H1 (cell line): Measurements from ENCODE around the gene ALDH4A1. TPM values are rescaled to one million over a fixed set of nuclear protein-coding genes. Genes with fewer than 3 reads are reported as not detected.

ENCODE experiments used
- CTCF ChIA-PET: fragments of 300-600 bp; sonication (Branson Sonifier 250); formaldehyde crosslinking; loops from one replicate; lab custom pipeline; 2021; ENCODE audit not compliant: partially characterized antibody; lab: Charles Lee
- POLR2A ChIA-PET: fragments of 300-600 bp; sonication (Branson Sonifier 250); formaldehyde crosslinking; loops from one replicate; lab custom pipeline; 2021; ENCODE audit warnings: inconsistent platforms; ENCODE audit not compliant: partially characterized antibody; lab: Charles Lee
- DNase-seq, 2 experiments: peaks; one replicate each; pipeline versions ENCODE4 v3.0.0 to v3.0.0-alpha.2; 2010 to 2022; ENCODE audit warnings: low spot score in 2 of 2, low read depth in 1 of 2, mixed read lengths in 1 of 2
- FAIRE-seq: peaks from 2 replicates; lab custom pipeline; 2011; peaks lifted over from hg19 to GRCh38; lab: Jason Lieb, UNC
- H2AFZ ChIP-seq: 2 replicates; pipeline ENCODE4 v1.8.1; 2012; ENCODE audit warnings: low read length, inconsistent platforms
- H2AK5ac ChIP-seq: 2 replicates; pipeline ENCODE4 v1.6.1; 2013; ENCODE audit warnings: low read depth, low read length
- H2BK120ac ChIP-seq: replicated peaks from 2 replicates; pipeline ENCODE3; 2013; ENCODE audit warnings: low read depth, low read length, inconsistent platforms
- H2BK12ac ChIP-seq: 2 replicates; pipeline ENCODE4 v1.6.1; 2013; ENCODE audit warnings: low read depth, low read length
- H2BK15ac ChIP-seq: 2 replicates; pipeline ENCODE4 v1.6.1; 2013; ENCODE audit warnings: low read length
- H2BK20ac ChIP-seq: 2 replicates; pipeline ENCODE4 v1.6.1; 2013; ENCODE audit warnings: low read length
- H2BK5ac ChIP-seq: 2 replicates; pipeline ENCODE4 v1.6.1; 2013; ENCODE audit warnings: low read depth, low read length
- H3K14ac ChIP-seq: 2 replicates; pipeline ENCODE4 v1.6.1; 2013; ENCODE audit warnings: inconsistent platforms; ENCODE audit not compliant: insufficient read length
- H3K18ac ChIP-seq: 2 replicates; pipeline ENCODE4 v1.6.1; 2013; ENCODE audit warnings: low read length; ENCODE audit errors: extremely low read depth
- H3K23ac ChIP-seq: 2 replicates; pipeline ENCODE4 v1.6.1; 2013; ENCODE audit warnings: inconsistent platforms; ENCODE audit not compliant: insufficient read length
- H3K23me2 ChIP-seq: 2 replicates; pipeline ENCODE4 v1.6.1; 2013; ENCODE audit warnings: low read depth, low read length
- H3K27ac ChIP-seq: 2 replicates; pipeline ENCODE4 v1.6.1; 2011; ENCODE audit warnings: low read depth, low read length, inconsistent platforms
- H3K27me3 ChIP-seq, 4 experiments: replicated peaks in 1 of 4; 1 replicate in 1 of 4; 2 replicates in 3 of 4; pipeline versions ENCODE4 v1.6.1 to v1.8.1; 2011 to 2013; ENCODE audit warnings: low read length in 3 of 4, mild to moderate bottlenecking in 3 of 4, inconsistent platforms in 2 of 4, mixed read lengths in 2 of 4, moderate library complexity in 1 of 4; ENCODE audit not compliant: control insufficient read depth in 3 of 4, insufficient read depth in 3 of 4; ENCODE audit errors: extremely low read depth in 1 of 4
- H3K36me3 ChIP-seq, 4 experiments: 2 replicates each; pipeline versions ENCODE4 v1.6.1 to v1.8.1; 2011 to 2013; ENCODE audit warnings: mild to moderate bottlenecking in 4 of 4, low read length in 3 of 4, moderate library complexity in 2 of 4, control low read depth in 1 of 4, inconsistent platforms in 1 of 4; ENCODE audit not compliant: insufficient read depth in 4 of 4, control insufficient read depth in 2 of 4
- H3K4ac ChIP-seq: replicated peaks from 2 replicates; pipeline ENCODE3; 2013; ENCODE audit warnings: low read length, low read depth, mixed read lengths, inconsistent platforms; ENCODE audit not compliant: insufficient read length
- H3K4me1 ChIP-seq, 4 experiments: replicated peaks in 1 of 4; 1 replicate in 1 of 4; 2 replicates in 3 of 4; pipeline versions ENCODE4 v1.6.1 to v1.8.1; 2011 to 2013; ENCODE audit warnings: low read length in 3 of 4, inconsistent platforms in 2 of 4, mixed read lengths in 1 of 4; ENCODE audit not compliant: insufficient read depth in 4 of 4, control insufficient read depth in 3 of 4
- H3K4me2 ChIP-seq, 2 experiments: 2 replicates each; pipeline versions ENCODE4 v1.6.1 to v1.8.1; 2011 to 2013; ENCODE audit warnings: low read depth in 2 of 2, low read length in 2 of 2, control low read depth in 1 of 2, inconsistent platforms in 1 of 2, mild to moderate bottlenecking in 1 of 2; ENCODE audit not compliant: insufficient read depth in 1 of 2
- H3K4me3 ChIP-seq, 4 experiments: fragments of 200-600, 300-600 bp in 1 of 4; sonication (generic), shearing (Covaris generic), sonication (Bioruptor Twin) in 1 of 4; 2 replicates each; pipeline versions ENCODE4 v1.5.1 to v1.8.1; 2011 to 2016; ENCODE audit warnings: low read length in 4 of 4, low read depth in 3 of 4, control low read depth in 2 of 4, inconsistent platforms in 2 of 4, mild to moderate bottlenecking in 2 of 4, mixed read lengths in 1 of 4, moderate library complexity in 1 of 4; ENCODE audit not compliant: insufficient read depth in 2 of 4; ENCODE audit errors: extremely low read depth in 1 of 4
- H3K56ac ChIP-seq: replicated peaks from 2 replicates; pipeline ENCODE3; 2013; ENCODE audit warnings: low read depth, mild to moderate bottlenecking, mixed read lengths, low read length, inconsistent platforms; ENCODE audit not compliant: insufficient read length
- H3K79me1 ChIP-seq: 2 replicates; pipeline ENCODE4 v1.6.1; 2013; ENCODE audit warnings: low read depth, low read length, control low read depth
- H3K79me2 ChIP-seq, 2 experiments: 2 replicates each; pipeline versions ENCODE4 v1.6.1 to v1.8.1; 2012 to 2013; ENCODE audit warnings: low read length in 2 of 2, mild to moderate bottlenecking in 2 of 2, inconsistent platforms in 1 of 2; ENCODE audit not compliant: insufficient read depth in 2 of 2, control insufficient read depth in 1 of 2
- H3K9ac ChIP-seq, 4 experiments: replicated peaks in 1 of 4; 1 replicate in 1 of 4; 2 replicates in 3 of 4; pipeline versions ENCODE4 v1.6.1 to v1.8.1; 2011 to 2013; ENCODE audit warnings: low read depth in 3 of 4, low read length in 3 of 4, control low read depth in 2 of 4, mild to moderate bottlenecking in 2 of 4, moderate library complexity in 2 of 4, inconsistent platforms in 1 of 4; ENCODE audit errors: extremely low read depth in 1 of 4
- H3K9me3 ChIP-seq, 2 experiments: 2 replicates each; pipeline versions ENCODE4 v1.6.1 to v1.8.1; 2012 to 2013; ENCODE audit warnings: mild to moderate bottlenecking in 2 of 2, moderate library complexity in 2 of 2, control low read depth in 1 of 2, inconsistent platforms in 1 of 2, low read depth in 1 of 2, low read length in 1 of 2, mixed read lengths in 1 of 2; ENCODE audit not compliant: insufficient read depth in 2 of 2
- H4K20me1 ChIP-seq, 2 experiments: replicated peaks in 1 of 2; 2 replicates each; pipeline versions ENCODE3 to v1.8.1; 2011 to 2013; ENCODE audit warnings: inconsistent platforms in 2 of 2, low read length in 2 of 2, mild to moderate bottlenecking in 1 of 2; ENCODE audit not compliant: insufficient read depth in 2 of 2, control insufficient read depth in 1 of 2
- H4K5ac ChIP-seq: 2 replicates; pipeline ENCODE4 v1.6.1; 2013; ENCODE audit warnings: low read length, low read depth, mixed read lengths, inconsistent platforms; ENCODE audit not compliant: insufficient read length
- H4K8ac ChIP-seq: 2 replicates; pipeline ENCODE4 v1.8.0; 2013; ENCODE audit warnings: mild to moderate bottlenecking, moderate library complexity, low read length, inconsistent platforms; ENCODE audit not compliant: insufficient read depth; ENCODE audit errors: extremely low read depth
- H4K91ac ChIP-seq: replicated peaks from 2 replicates; pipeline ENCODE3; 2013; ENCODE audit warnings: low read length, mixed read lengths, inconsistent platforms; ENCODE audit not compliant: insufficient read length
- CEBPB ChIP-seq: IDR thresholded peaks from 2 replicates; pipeline ENCODE4 v1.6.1; 2012; ENCODE audit warnings: low read depth, low read length
- KDM1A ChIP-seq: fragments of 200-600, 300-600 bp; sonication (generic); IDR thresholded peaks from 2 replicates; pipeline ENCODE4 v1.7.1; 2016; ENCODE audit warnings: mild to moderate bottlenecking, low read length, borderline replicate concordance
- WGBS, 2 experiments: shearing (Covaris generic) in 1 of 2; methylation state at CpG; one replicate each; pipeline versions ENCODE4 v1.1.6 to v1.1.7; 2013 to 2015; ENCODE audit warnings: low lambda C conversion rate in 2 of 2, mixed read lengths in 2 of 2, inconsistent platforms in 1 of 2, low coverage in 1 of 2, missing lambda C conversion rate in 1 of 2; ENCODE audit not compliant: insufficient replicate concordance in 2 of 2, insufficient coverage in 1 of 2, insufficient read length in 1 of 2; ENCODE audit errors: extremely low coverage in 1 of 2, missing lambda C conversion rate in 1 of 2; 5-methylcytosine and 5-hydroxymethylcytosine counted together
- polyA plus RNA-seq, 7 experiments: library from polyadenylated mRNA; depleted of rRNA in 3 of 7; stranded (reverse) in 5 of 7; unstranded in 2 of 7; fragments of >200 nt in 5 of 7; fragments of 200-250 nt in 2 of 7; gene quantifications; 1 replicate in 5 of 7; 2 replicates in 1 of 7; 4 replicates in 1 of 7; pipeline versions ENCODE4 v1.2.1 to v1.2.3, GENCODE V29; 2011 to 2013; ENCODE audit warnings: missing spikeins in 2 of 7, mixed read lengths in 2 of 7
- total RNA-seq: library from RNA; stranded (reverse); fragmentation: NEBNext Ultra II Directional; extraction: Animal tissue kit (Norgen Biotek cat#: 25700); gene quantifications from 2 replicates; pipeline ENCODE4 v1.2.1, GENCODE V29; 2021

ALDH4A1 gene
- total and polyA plus RNA-seq, 2 of the 8 experiments (the other 6 are each of a cell fraction or from before 2014, with no cell fraction given): 30.3 to 35.9 TPM

DNA sequence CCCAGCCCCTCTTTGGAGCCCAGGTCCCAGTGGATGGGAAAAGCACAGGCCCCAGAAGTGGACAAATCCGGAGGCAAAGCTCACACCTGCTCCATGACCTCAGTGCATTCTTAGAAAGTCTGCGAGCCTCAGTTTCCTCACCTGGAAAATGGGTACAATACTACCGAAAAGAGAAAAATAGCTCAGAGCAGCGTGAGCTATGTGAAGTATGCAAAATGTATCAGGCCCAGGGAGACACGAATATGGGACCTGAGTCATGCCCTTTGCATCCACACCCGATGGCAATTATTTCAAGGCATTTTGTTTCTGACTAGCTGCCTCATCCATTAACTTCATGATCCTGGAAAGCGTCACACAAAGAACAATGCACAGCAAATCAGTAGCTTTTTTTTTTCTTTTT is 9.2 kb downstream of the ALDH4A1 start:
- no peak overlapping the region for H3K23ac ChIP-seq
- no peak for DNase-seq
- CTCF ChIA-PET: interaction anchor here (0.7 to 14.4 kb wide), 9 partner anchors 8 to 154 kb away, joined by 3 to 131 read pairs (median 4); partner anchors contain the start of gene ALDH4A1

More for the DNA sequence above, 9.2 kb downstream of the ALDH4A1 start:
- H3K4me2 ChIP-seq: no peak overlapping the region
- no peak overlapping the region for H3K9ac ChIP-seq
- no peak overlapping the region for H3K4ac ChIP-seq
- no peak overlapping the region for H2AFZ ChIP-seq
- no peak overlapping the region for H4K5ac ChIP-seq
- H3K27me3 ChIP-seq: no peaks in the 10 kb centered on the region
- H3K23me2 ChIP-seq: no peaks in the 10 kb centered on the region
- H3K79me2 ChIP-seq: no peaks in the 10 kb centered on the region; a peak in 1 of 4 replicates
- peaks cover 0 to 3% (median 0%) of the 10 kb centered on the region in 4 experiments; a peak in 1 of 7 replicates for H3K4me1 ChIP-seq
- TF ChIP-seq KDM1A (peak; percentile 84; the same call in 1 of the 2 replicates), CEBPB (no peak)
- no peak overlapping the region for H3K27ac ChIP-seq
- H2BK20ac ChIP-seq: no peak overlapping the region
- H3K18ac ChIP-seq: no peak overlapping the region
- H4K8ac ChIP-seq: no peak overlapping the region
- H3K9me3 ChIP-seq: no peaks in the 10 kb centered on the region
- H3K79me1 ChIP-seq: peaks cover 4% of the 10 kb centered on the region; the same call in 1 of the 2 replicates
- H2BK120ac ChIP-seq: no peak overlapping the region
- peaks cover 0 to 4% of the 10 kb centered on the region in 2 experiments for H4K20me1 ChIP-seq
- POLR2A ChIA-PET: interaction anchor here (0.8 to 1.7 kb wide), 4 partner anchors 8 to 29 kb away, joined by 3 to 5 read pairs (median 4); partner anchors contain the start of gene ALDH4A1
- FAIRE-seq: no peak
- H2BK12ac ChIP-seq: no peak overlapping the region
- no peak overlapping the region for H3K56ac ChIP-seq
- H3K14ac ChIP-seq: no peak overlapping the region
- no peak overlapping the region for H2BK15ac ChIP-seq
- H3K36me3 ChIP-seq: no peaks in the 10 kb centered on the region
- H2BK5ac ChIP-seq: no peak overlapping the region
- no peak overlapping the region for H2AK5ac ChIP-seq
- no peak overlapping the region for H3K4me3 ChIP-seq
- no peak overlapping the region for H4K91ac ChIP-seq
- WGBS, 2 experiments: 82% methylated on average over 7 of the region's 7 CpGs; no CpG with 5 or more reads in 1 of the 2 experiments
